ENCODE measurements around the gene HOXC6.
A peak's percentile ranks its signal among the peaks of the same experiment; 100 is the strongest.

HOXC6 gene

DNA sequence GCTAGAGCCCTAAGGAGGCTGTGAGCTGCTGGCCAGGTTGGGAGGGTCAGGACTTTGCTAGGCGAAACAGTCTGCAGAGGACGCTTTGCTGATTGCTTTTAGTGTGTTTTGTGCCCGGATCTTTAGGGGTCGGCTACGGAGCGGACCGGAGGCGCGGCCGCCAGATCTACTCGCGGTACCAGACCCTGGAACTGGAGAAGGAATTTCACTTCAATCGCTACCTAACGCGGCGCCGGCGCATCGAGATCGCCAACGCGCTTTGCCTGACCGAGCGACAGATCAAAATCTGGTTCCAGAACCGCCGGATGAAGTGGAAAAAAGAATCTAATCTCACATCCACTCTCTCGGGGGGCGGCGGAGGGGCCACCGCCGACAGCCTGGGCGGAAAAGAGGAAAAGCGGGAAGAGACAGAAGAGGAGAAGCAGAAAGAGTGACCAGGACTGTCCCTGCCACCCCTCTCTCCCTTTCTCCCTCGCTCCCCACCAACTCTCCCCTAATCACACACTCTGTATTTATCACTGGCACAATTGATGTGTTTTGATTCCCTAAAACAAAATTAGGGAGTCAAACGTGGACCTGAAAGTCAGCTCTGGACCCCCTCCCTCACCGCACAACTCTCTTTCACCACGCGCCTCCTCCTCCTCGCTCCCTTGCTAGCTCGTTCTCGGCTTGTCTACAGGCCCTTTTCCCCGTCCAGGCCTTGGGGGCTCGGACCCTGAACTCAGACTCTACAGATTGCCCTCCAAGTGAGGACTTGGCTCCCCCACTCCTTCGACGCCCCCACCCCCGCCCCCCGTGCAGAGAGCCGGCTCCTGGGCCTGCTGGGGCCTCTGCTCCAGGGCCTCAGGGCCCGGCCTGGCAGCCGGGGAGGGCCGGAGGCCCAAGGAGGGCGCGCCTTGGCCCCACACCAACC lies 1.5 kb downstream of the HOXC6 start:
- peak overlapping the region; percentile 93 for H3K27ac ChIP-seq (ENCODE audit: low read depth, low read length)
- no peaks in the 10 kb centered on the region for H3K36me3 ChIP-seq (ENCODE audit: control insufficient read depth in 5 of 5, insufficient read depth in 5 of 5, low read length in 5 of 5)
- H3K9me3 ChIP-seq (ENCODE audit: control insufficient read depth in 5 of 5, low read length in 5 of 5) = no peaks in the 10 kb centered on the region
- peaks cover 4 to 90% (median 85%) of the 10 kb centered on the region in 5 donors for H3K4me1 ChIP-seq (ENCODE audit: control insufficient read depth in 5 of 5, insufficient read depth in 5 of 5, low read length in 5 of 5)
- peak overlapping the region; percentile 44 to 68 (median 56) for H3K4me3 ChIP-seq (ENCODE audit: low read depth in 1 of 5, low read length in 5 of 5)
- H3K9ac ChIP-seq (ENCODE audit: low read length in 5 of 5) = peak overlapping the region; percentile 35 to 88 (median 56)
- H3K27me3 ChIP-seq (ENCODE audit: control insufficient read depth in 5 of 5, insufficient read depth in 4 of 5, low read length in 5 of 5) = peaks cover 0 to 56% (median 12%) of the 10 kb centered on the region in 5 donors

DNA sequence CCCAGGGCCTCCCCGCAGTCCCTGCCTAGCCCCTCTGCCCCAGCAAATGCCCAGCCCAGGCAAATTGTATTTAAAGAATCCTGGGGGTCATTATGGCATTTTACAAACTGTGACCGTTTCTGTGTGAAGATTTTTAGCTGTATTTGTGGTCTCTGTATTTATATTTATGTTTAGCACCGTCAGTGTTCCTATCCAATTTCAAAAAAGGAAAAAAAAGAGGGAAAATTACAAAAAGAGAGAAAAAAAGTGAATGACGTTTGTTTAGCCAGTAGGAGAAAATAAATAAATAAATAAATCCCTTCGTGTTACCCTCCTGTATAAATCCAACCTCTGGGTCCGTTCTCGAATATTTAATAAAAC lies 2.2 kb downstream of the HOXC6 start:
- Histone ChIP-seq H3K27ac (ENCODE audit: low read depth, low read length) (peak overlapping the region; percentile 93), H3K36me3 (ENCODE audit: control insufficient read depth in 5 of 5, insufficient read depth in 5 of 5, low read length in 5 of 5) (no peaks in the 10 kb centered on the region), H3K27me3 (ENCODE audit: control insufficient read depth in 5 of 5, insufficient read depth in 4 of 5, low read length in 5 of 5) (peaks cover 0 to 60% (median 15%) of the 10 kb centered on the region in 5 donors), H3K9ac (ENCODE audit: low read length in 5 of 5) (peak overlapping the region in 3 of 5 donors; percentile 51 to 85 (median 74)), H3K4me3 (ENCODE audit: low read depth in 1 of 5, low read length in 5 of 5) (peak overlapping the region in 2 of 5 donors; percentile 29 to 56), H3K9me3 (ENCODE audit: control insufficient read depth in 5 of 5, low read length in 5 of 5) (no peaks in the 10 kb centered on the region), H3K4me1 (ENCODE audit: control insufficient read depth in 5 of 5, insufficient read depth in 5 of 5, low read length in 5 of 5) (peaks cover 2 to 88% (median 84%) of the 10 kb centered on the region in 5 donors)

DNA sequence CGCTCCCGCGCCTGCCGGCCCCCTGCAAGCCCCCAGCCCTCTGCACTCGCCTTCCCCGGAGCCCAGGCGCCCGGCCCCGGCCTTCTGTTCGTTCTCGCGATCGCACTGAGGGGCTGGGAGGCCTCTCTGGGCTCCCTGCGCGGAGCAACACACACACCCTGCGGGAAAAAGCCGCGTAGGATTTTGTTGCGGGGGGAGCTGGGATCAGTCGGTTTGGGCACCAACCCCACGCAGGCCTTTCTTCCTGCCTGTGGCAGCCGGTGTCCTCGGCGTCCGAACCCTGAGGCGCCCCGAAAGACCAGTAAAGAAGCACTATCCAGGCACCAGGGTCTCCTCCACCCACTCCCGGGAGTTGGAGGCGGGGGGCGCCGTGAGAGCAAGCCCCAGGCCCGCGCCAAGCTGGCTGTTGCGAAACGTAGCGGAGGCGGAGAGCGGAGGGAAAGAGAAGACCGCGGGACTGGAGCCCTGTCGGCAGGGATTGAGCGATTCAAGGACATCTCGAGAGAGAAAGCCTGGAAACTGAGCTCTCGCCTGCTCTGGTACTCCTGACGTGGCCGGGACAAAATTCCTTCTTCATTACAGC lies 2.7 kb downstream of the HOXC6 start:
- peak overlapping the region; percentile 93 for H3K27ac ChIP-seq (ENCODE audit: low read depth, low read length)
- H3K4me3 ChIP-seq (ENCODE audit: low read depth in 1 of 5, low read length in 5 of 5) = peak overlapping the region; percentile 29 to 56 (median 40)
- no peaks in the 10 kb centered on the region for H3K36me3 ChIP-seq (ENCODE audit: control insufficient read depth in 5 of 5, insufficient read depth in 5 of 5, low read length in 5 of 5)
- H3K9ac ChIP-seq (ENCODE audit: low read length in 5 of 5) = peak overlapping the region in 4 of 5 donors; percentile 51 to 85 (median 65)
- peaks cover 0 to 63% (median 15%) of the 10 kb centered on the region in 5 donors for H3K27me3 ChIP-seq (ENCODE audit: control insufficient read depth in 5 of 5, insufficient read depth in 4 of 5, low read length in 5 of 5)
- no peaks in the 10 kb centered on the region for H3K9me3 ChIP-seq (ENCODE audit: control insufficient read depth in 5 of 5, low read length in 5 of 5)
- H3K4me1 ChIP-seq (ENCODE audit: control insufficient read depth in 5 of 5, insufficient read depth in 5 of 5, low read length in 5 of 5) = peaks cover 2 to 83% (median 79%) of the 10 kb centered on the region in 5 donors

DNA sequence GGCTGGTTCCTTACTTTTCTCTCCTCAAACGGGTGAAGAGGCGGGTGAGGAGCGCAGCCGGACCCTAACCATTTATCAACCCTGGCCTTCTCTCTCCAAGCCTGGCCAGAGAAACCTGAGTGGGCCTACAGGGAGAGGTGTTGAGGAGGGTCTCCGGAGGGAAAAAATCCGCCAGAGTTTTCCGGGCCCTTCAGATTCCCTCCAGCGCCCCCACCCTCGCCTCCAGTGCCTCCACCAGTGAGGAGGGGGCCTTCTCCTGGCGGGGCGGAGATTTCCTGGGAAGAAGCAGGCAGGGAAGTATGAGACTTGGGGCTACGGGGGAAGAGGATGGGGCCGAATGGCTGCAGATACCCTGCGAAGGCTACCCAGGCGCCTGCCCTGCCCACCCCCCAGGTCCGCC lies 3.2 kb downstream of the HOXC6 start:
- Histone ChIP-seq H3K4me3 (ENCODE audit: low read depth in 1 of 5, low read length in 5 of 5) (peak overlapping the region; percentile 29 to 56 (median 40)), H3K9me3 (ENCODE audit: control insufficient read depth in 5 of 5, low read length in 5 of 5) (no peaks in the 10 kb centered on the region), H3K36me3 (ENCODE audit: control insufficient read depth in 5 of 5, insufficient read depth in 5 of 5, low read length in 5 of 5) (no peaks in the 10 kb centered on the region), H3K27me3 (ENCODE audit: control insufficient read depth in 5 of 5, insufficient read depth in 4 of 5, low read length in 5 of 5) (peaks cover 0 to 60% (median 15%) of the 10 kb centered on the region in 5 donors), H3K9ac (ENCODE audit: low read length in 5 of 5) (peak overlapping the region in 4 of 5 donors; percentile 51 to 85 (median 65)), H3K4me1 (ENCODE audit: control insufficient read depth in 5 of 5, insufficient read depth in 5 of 5, low read length in 5 of 5) (peaks cover 2 to 78% (median 74%) of the 10 kb centered on the region in 5 donors), H3K27ac (ENCODE audit: low read depth, low read length) (peak overlapping the region; percentile 93)

DNA sequence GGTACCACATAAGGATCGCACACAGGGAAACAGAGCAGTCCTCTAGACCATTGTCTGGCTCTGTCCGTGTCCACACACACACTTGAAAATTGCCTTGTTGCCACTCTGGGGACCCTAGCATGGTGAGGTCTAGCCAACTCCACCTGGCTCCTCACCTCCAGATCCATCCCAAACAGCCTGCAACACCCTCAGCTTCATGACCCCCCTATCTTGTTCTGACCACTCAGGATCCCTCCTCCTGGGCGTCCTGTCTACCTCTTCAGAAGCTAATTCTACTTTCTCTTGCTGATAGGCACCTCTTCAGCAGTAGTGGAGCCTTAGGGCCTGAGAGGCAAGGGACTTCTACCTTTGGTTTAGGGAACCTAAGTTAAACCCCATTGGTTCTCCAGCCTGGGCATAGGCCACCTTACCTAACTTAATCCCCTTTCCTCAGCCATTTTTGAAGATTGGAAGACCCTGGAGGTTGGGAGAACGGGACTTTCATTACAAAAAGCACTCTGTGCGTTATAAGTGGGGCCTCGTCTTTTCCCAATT lies 3.9 kb downstream of the HOXC6 start:
- Histone ChIP-seq H3K9ac (ENCODE audit: low read length in 5 of 5) (peak overlapping the region in 3 of 5 donors; percentile 51 to 85 (median 74)), H3K36me3 (ENCODE audit: control insufficient read depth in 5 of 5, insufficient read depth in 5 of 5, low read length in 5 of 5) (no peaks in the 10 kb centered on the region), H3K4me3 (ENCODE audit: low read depth in 1 of 5, low read length in 5 of 5) (peak overlapping the region in 2 of 5 donors; percentile 56 to 74), H3K27ac (ENCODE audit: low read depth, low read length) (peak overlapping the region; percentile 93), H3K4me1 (ENCODE audit: control insufficient read depth in 5 of 5, insufficient read depth in 5 of 5, low read length in 5 of 5) (peaks cover 5 to 77% (median 74%) of the 10 kb centered on the region in 5 donors), H3K9me3 (ENCODE audit: control insufficient read depth in 5 of 5, low read length in 5 of 5) (no peaks in the 10 kb centered on the region), H3K27me3 (ENCODE audit: control insufficient read depth in 5 of 5, insufficient read depth in 4 of 5, low read length in 5 of 5) (peaks cover 0 to 56% (median 17%) of the 10 kb centered on the region in 5 donors)

DNA sequence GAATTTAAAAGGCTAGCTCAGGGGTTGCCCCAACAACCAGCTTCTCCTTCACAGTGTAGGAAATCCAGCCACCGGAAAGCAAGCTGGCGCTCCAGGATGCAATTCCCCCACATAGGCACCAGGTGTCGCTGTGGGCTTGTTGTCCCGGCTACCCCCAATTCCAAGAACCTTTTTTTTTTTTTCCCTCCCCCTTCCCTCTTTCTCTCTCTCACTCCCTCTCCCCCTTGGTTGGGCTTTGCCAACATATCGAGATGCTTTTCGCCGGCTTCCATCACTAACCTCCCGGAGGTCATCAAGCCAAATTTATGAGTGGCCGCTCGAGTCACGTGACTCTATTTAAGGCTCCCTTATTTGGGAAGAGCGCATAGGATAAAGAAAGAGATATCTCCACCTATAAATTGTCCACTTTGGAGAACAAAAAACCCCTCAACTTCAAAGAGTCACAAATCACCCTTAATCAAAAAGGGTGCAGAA lies 4.4 kb downstream of the HOXC6 start, which contains the start of gene HOXC5:
Gene HOXC5 (plus strand): TSS at position 424 of the 474 bp plus-strand sequence. CDS start 73 bp downstream, outside the sequence.
- Histone ChIP-seq H3K27me3 (ENCODE audit: control insufficient read depth in 5 of 5, insufficient read depth in 4 of 5, low read length in 5 of 5) (peaks cover 0 to 51% (median 17%) of the 10 kb centered on the region in 5 donors), H3K27ac (ENCODE audit: low read depth, low read length) (peak within 1 kb of the TSS; percentile 93), H3K4me1 (ENCODE audit: control insufficient read depth in 5 of 5, insufficient read depth in 5 of 5, low read length in 5 of 5) (peaks cover 5 to 77% (median 72%) of the 10 kb centered on the region in 5 donors), H3K9me3 (ENCODE audit: control insufficient read depth in 5 of 5, low read length in 5 of 5) (no peaks in the 10 kb centered on the region), H3K4me3 (ENCODE audit: low read depth in 1 of 5, low read length in 5 of 5) (peak within 1 kb of the TSS; percentile 47 to 74 (median 66)), H3K9ac (ENCODE audit: low read length in 5 of 5) (peak within 1 kb of the TSS in 4 of 5 donors; percentile 43 to 85 (median 62)), H3K36me3 (ENCODE audit: control insufficient read depth in 5 of 5, insufficient read depth in 5 of 5, low read length in 5 of 5) (no peaks in the 10 kb centered on the region)

DNA sequence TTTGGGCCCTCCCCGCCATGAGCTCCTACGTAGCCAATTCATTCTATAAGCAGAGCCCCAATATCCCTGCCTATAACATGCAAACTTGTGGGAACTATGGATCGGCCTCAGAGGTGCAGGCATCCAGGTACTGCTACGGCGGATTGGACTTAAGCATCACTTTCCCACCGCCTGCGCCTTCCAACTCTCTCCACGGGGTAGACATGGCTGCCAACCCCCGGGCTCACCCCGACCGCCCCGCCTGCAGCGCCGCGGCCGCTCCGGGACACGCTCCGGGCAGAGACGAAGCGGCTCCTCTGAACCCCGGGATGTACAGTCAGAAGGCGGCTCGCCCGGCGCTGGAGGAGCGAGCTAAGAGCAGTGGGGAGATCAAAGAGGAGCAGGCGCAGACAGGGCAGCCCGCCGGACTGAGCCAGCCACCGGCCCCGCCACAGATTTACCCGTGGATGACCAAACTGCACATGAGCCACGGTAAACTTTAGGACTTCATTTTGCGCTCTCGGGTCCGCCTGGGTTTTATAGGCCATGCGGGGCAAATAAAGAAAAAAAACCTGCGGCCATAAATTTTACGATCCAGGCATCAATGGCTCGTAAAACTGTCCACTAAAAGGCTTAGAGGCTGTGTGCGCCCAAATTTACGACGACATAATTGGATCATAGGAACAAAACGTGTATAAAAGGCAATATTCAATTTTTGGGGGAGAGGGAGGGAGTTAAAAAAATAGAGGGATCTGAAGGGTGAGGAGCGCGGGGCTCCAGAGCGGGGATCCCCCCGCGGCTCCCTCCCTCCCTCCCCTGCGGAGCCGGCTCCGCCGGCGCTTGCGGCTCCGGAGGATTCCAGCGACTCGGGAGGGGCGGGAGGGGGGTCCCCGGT lies 5.1 kb downstream of the HOXC6 start:
- Histone ChIP-seq H3K4me1 (ENCODE audit: control insufficient read depth in 5 of 5, insufficient read depth in 5 of 5, low read length in 5 of 5) (peaks cover 5 to 79% (median 73%) of the 10 kb centered on the region in 5 donors), H3K4me3 (ENCODE audit: low read depth in 1 of 5, low read length in 5 of 5) (peak overlapping the region; percentile 47 to 74 (median 66)), H3K9ac (ENCODE audit: low read length in 5 of 5) (peak overlapping the region in 4 of 5 donors; percentile 11 to 69 (median 39)), H3K27me3 (ENCODE audit: control insufficient read depth in 5 of 5, insufficient read depth in 4 of 5, low read length in 5 of 5) (peaks cover 0 to 51% (median 17%) of the 10 kb centered on the region in 5 donors), H3K27ac (ENCODE audit: low read depth, low read length) (peak overlapping the region; percentile 41), H3K9me3 (ENCODE audit: control insufficient read depth in 5 of 5, low read length in 5 of 5) (no peaks in the 10 kb centered on the region), H3K36me3 (ENCODE audit: control insufficient read depth in 5 of 5, insufficient read depth in 5 of 5, low read length in 5 of 5) (no peaks in the 10 kb centered on the region)

DNA sequence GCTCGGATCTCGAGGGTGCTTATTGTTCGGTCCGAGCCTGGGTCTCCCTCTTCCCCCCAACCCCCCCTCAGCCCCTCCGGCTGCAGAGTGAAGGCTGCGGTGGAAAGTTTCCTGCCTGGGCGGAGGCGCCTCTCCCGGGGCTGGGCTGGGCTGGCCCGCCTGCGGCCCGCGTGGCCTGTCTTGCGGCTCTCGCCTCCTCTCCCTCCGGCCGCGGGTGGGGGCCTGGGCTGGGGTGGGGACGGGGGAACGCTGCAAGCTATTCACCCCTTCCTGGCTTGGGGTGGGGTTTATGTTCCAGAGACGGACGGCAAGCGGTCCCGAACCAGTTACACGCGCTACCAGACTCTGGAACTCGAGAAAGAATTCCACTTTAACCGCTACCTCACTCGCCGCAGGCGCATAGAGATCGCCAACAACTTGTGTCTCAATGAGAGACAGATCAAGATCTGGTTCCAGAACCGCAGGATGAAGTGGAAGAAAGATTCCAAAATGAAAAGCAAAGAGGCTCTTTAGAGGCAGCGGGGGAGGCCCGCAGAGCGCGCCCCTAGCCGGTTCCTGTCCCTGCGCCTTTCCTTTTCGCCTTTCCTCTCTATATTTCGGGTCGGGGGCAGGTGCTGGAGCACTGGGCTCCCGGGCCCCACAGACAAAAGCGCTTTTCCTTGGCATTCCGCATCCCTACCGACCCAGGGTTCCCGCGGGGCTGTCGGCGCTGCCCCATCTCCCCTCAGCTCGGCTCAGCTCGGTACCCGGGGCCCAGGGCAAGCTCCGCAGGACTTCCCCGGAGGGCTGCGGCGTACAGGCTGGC lies 5.9 kb downstream of the HOXC6 start:
- H3K36me3 ChIP-seq (ENCODE audit: control insufficient read depth in 5 of 5, insufficient read depth in 5 of 5, low read length in 5 of 5) = no peaks in the 10 kb centered on the region
- H3K27me3 ChIP-seq (ENCODE audit: control insufficient read depth in 5 of 5, insufficient read depth in 4 of 5, low read length in 5 of 5) = peaks cover 0 to 56% (median 22%) of the 10 kb centered on the region in 5 donors
- H3K4me3 ChIP-seq (ENCODE audit: low read depth in 1 of 5, low read length in 5 of 5) = peak overlapping the region in 4 of 5 donors; percentile 12 to 67 (median 64)
- H3K9ac ChIP-seq (ENCODE audit: low read length in 5 of 5) = peak overlapping the region in 3 of 5 donors; percentile 21 to 59 (median 26)
- H3K4me1 ChIP-seq (ENCODE audit: control insufficient read depth in 5 of 5, insufficient read depth in 5 of 5, low read length in 5 of 5) = peaks cover 5 to 79% (median 74%) of the 10 kb centered on the region in 5 donors
- H3K9me3 ChIP-seq (ENCODE audit: control insufficient read depth in 5 of 5, low read length in 5 of 5) = no peaks in the 10 kb centered on the region
- no peak overlapping the region for H3K27ac ChIP-seq (ENCODE audit: low read depth, low read length)
